ENCODE measurements around the gene PNKP.
A peak's percentile ranks its signal among the peaks of the same experiment; 100 is the strongest.

PNKP gene

DNA sequence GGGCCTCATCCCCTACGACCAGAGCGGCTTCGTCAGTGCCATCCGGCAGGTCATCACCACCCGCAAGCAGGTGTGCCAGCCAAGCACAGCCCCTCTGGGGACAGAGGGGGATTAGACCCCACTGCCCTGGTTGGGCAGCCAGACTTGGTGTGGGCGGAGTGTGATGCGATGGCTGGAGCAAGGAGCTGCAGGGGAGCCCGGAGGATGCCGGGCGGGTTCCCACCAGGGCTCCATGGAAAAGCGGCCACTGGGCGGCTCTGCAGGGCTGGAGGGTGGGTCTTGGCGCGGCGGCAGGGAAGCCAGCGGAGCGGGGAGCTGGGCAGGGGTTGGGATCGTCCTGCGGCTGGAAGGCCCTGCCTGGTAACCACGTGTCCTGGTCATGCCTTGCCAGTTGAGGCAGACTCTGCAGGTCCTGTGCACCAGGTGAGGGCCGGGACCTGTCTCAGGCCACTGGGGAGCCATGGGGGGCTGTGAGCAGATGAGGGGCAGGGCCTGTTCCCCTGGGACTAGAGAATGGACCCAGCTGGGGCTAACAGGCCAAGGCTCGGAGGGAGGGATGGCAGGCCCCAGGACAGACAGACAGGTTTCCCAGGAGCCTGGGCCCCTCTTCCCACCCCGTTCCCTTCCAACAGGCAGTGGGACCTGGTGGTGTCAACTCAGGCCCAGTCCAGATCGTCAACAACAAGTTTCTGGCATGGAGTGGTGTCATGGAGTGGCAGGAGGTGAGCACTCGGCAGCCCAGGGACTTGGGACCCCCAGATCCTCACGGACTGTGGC, 10.1 kb downstream of the PNKP start:
- DNase-seq = no peak

DNA sequence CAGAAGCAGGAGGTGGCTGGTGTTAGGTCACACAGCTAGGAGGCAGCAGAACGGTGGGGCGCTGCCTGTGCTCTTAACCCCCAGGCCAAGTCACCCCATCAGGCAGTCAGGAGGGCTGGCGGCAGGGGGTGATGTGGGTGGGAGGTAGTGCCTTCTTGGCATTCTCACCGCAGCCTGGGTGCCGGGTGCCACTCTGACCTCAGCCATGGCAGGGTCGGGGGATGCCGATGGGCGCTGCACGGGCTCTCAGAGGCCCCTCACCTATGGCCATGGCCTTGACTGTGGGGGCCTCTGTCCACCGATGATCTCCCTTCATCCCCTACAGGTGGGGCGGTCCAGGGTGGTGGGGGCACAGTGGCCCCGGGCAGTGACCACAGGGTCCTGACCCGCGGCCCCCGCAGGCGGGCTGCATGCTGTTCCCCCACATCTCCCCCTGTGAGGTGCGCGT, 10.8 kb downstream of the PNKP start:
- DNase-seq = no peak

DNA sequence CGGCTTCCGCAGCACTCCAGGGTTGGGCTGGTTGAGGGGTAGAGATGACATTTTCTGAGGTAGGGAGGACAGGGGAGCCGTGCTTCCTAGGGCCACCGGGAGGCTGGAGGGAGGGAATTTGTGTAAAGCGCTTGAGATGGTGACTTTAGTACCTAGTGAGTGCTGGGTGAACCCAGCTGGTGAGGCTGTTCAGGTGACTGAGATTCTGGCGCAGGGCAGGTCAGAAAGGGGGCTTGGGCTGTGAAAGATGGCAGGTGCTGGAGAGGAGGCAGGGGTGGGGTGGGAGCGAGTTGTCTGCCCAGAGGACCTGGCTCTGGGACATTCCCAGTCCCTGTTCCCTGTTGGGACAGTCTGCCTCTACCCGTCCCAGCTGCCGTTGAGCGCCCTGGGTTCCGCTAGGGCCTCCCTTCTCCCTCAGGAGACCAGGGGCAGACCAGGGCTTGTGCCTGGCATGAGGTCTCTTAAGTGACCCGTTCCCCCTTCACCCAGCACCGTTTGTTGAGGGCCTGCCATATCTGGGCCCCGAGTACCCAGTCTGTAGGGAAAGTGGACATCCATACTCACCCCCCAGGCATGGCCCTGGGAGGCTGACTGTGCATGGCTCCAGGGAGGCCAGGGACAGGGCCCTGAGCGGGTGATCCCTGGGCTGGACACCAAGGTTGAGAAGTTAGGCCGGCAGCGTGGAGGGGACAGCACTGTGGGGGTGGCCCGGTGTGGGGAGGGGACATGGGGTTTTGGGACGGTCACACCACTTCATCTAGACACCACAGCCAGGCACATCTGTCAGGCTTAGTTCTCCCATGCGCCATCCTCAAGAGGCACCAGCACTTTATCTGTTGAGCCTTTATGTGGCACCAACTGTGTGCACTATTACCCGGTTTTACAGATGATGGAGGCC, 11.5 kb downstream of the PNKP start:
- DNase-seq = no peak

DNA sequence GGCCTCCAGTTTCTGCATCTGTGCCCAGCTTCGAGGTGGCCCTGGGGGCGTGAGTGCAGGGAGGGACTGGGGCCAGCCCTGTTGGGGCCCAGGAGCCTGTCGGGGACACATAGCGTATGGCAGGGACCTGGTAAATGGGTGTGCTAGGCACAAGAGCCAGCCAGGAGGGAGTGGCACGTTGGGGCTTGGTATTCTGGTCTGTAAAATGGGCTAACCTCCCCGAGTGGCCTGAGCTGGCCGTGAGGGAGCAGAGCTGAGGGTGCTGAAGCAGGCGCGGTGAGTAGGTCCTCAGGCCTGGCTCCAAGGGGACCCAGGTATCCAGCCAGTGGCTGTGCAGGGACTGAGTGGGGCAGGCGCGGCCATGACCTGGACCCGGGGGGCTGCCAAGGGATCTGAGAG, 12.1 kb downstream of the PNKP start:
- DNase-seq = no peak

DNA sequence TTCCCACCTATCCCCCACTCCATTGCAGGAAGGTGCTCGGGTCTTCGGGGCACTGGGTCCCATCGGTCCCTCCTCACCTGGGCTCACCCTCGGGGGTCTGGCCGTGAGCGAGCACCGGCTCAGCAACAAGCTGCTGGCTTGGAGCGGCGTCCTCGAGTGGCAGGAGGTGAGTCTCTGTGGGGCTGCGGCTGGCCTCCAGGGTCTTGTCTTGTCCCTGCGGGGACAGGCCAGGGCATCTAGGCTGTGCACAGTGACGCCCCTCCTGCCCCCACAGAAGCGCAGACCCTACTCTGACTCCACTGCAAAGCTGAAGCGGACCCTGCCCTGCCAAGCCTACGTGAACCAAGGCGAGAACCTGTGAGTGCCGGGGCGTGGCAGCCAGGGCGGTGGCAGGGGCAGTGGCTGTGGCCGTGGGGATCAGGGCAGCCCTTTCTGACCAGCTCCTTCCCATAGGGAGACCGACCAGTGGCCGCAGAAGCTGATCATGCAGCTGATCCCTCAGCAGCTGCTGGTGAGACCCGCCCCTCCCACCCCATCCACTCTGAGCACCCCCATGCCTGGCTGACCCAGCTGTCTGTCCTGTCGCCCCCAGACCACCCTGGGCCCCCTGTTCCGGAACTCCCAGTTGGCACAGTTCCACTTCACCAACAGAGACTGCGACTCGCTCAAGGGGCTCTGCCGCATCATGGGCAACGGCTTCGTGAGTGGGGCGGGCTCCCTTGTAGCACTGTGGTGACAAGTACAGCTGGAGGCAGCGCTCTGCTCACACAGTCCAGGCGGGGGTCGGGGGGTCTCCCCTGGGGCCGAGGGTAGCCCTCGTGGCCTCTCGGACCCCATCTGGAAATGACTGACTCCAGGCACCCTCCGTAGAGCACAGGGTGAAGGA, 12.8 kb downstream of the PNKP start:
- DNase-seq = no peak

DNA sequence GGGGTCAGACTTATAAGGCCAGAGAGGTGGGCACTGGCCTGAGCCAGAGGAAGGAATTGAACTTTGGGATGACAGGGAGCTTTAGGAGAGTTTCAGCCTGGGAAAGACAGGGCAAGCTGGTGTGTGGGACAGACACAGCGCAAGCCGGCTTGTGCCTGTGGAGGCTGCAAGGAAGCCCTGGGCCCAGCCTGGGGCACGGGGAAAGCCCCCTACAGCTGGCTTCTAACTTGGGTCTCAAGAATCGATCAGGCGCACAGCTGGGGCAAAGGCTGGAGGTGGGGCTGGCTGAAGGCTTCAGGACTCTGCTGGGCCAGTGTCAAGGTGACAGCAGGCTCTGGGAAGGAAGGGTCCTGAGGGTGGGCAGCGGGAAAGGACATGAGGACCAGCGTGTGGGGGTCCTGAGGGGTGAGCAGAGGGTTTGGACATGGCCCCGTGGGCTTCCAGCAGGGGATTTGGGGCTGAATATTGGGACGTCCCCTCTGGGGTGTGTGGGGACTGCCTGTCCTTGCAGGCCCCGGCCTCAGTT, 13.5 kb downstream of the PNKP start:
- no peak for DNase-seq

DNA sequence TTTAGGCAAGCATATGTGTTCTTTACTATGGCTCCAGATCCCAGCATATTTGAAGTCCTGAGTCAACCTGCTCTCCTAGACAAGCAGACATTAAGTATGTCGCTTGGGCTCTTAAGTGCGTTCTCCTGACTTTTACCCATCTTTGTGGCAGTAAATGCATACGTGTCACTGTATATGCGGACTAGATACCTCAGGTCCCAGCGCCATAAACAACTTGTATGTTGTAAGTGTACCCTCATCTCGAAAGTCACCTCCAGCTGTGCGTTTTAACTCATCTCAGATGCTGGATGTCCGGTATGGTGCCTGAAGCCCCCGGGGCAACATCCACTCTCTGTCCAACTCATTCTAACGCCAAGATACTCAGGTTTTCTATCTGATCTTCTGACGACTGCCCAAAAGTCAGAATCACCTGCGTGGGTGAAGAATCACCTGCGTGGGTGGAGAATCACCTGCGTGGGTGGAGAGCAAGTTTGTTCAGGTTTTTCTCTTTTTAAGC, 14.7 kb downstream of the PNKP start:
- DNase-seq = no peak

DNA sequence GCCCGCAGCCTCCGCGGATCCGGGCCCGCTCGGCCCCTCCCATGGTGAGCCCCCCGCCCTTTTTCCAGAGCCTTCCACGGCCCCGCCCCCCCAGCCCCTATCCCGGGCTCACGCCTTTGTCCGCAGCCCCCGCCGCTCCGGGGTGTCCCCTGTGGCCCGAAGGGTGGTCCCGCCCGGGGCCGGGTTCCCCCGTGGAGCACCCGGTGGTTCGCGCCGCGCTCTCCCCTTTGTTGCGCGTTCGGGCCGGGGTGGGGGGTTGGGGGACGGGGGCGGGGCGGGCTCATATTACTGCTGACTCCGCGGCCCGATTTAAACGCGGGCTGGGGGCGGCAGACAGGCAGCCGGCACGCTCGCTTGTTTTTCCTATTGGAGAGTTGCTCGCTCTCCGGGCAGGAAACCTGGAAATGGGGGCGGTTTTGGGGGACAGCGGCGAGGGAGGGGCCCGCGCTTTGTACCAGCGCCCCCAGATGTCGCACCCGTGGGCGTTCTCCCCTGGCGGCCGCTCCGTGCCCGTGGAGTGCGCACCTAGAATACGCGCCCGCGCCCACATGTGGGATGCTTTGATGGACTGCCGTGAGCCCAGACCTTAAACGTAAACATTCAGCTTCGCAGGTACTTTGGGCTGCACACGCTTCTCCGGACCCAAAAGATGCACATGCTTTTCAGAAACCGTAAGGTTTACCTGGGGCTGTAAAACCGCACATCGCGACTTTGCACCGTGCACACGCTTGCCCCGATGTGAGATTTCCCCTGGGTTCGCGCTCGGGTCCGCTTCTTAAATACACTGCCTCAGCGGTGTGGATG, 15.7 kb downstream of the PNKP start:
- DNase-seq = no peak

DNA sequence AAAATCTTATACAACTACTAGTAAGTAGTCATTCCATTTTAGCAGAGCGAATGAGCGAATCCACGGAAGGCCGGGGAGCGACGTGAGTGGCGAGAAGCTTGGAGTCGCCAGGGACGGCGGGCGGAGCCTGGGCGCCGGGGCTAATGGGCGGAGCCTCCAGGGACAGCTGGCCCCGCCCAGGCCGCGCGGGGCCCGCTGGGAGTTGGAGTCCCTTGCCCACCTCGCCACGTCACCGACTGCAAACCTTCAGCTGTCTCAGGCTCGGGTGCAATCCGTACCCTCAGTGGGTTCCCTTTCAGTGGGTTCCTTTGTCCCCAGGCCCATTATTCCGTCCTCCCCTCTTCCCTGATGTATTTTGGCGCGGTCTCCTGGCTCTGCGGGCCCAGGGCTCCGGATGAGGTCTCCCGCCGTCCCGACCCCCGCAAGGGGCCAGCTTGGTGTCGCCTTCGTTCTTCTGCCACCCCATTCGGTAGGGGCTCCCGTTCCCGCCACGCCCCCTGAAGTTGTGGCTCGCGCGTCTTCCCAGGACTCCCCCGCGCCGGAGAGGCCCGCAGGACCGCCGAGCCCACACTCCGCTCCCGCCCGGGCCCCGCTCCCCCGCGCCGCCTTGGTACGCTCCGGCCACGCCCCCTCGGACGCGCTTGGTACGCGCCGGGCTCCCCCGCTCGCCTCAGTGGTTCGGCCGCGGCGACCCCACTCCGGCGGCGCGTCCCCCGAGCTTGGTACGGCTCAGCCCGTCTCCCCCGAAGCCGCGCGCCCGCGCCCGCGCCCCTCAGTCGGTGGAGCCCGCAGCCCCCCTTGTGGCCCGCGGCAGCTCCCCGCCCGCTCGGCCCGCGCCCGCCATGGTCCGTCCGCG, 16.7 kb downstream of the PNKP start, which contains the start of gene PTOV1:
Gene PTOV1 (plus strand): TSS at position 673 of the 856 bp plus-strand sequence.
- DNase-seq = peak; percentile 38

DNA sequence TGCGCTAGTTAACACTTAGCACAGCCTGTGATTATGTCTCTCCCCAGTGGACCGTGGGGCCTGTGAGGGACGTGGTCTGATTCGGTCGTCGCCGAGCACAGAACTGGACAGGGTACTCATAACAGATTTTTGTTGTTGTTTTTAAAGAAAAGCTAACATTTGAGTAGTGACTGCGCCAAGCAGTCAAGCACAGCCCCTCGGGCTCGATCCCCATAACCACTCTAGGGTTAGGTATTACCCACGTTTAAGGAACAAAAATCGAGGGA, 17.2 kb downstream of the PNKP start:
- DNase-seq = no peak

DNA sequence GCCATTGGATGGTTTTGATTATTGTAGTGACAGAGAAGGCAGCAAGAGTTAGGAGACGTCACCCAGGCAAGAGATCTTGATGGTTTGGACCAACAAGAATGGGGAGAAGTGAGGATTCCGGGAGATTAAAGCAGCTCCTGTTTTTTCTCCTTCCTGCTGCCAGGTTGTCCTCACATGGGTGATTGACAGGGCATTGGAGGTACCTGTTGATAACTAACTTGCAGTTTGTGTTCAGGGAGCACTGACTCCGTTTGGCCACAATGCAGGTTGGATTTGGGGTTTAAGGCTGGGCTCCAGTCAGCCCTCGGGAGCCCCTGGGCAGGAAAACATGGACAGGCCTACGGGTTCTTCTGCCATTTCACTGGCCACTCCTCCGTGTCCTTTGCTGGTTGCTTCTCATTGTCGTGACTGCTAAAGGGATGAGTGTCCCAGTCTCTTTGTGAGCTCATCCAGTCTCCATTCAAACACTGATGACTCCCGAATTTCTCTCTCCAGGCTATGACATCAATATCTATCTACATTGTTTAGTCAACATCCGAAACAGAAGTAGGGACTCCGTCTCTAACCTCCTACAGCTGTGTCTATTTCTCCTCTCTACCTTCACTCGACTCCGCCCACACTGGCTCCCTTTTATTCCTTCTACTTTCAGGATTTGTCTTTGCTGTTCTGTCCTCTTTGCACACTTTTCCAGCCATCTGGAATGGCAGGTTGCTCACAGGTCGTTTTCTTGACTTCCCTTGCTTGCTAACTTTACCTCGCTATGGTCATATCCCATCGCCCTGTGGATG, 17.7 kb downstream of the PNKP start:
- DNase-seq = no peak

DNA sequence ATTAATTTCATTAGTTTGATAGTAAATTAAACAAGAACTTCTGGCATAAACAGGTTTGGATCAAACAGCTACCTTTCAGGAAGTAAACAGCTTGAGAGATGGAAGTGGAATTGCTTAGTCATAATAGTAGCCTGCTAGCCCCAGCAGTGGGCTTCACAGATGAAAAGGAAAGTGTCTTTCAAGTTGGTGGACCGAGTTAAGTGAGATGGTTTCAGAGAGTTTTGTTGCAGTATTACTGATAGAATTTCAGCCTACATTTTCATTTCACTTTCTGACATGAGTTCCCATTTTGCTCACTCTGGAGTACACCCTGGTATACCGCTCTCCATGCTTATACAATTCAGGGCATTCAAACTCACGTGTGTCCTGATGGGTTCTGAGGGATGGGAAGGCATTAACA, 18.4 kb downstream of the PNKP start:
- no peak for DNase-seq

DNA sequence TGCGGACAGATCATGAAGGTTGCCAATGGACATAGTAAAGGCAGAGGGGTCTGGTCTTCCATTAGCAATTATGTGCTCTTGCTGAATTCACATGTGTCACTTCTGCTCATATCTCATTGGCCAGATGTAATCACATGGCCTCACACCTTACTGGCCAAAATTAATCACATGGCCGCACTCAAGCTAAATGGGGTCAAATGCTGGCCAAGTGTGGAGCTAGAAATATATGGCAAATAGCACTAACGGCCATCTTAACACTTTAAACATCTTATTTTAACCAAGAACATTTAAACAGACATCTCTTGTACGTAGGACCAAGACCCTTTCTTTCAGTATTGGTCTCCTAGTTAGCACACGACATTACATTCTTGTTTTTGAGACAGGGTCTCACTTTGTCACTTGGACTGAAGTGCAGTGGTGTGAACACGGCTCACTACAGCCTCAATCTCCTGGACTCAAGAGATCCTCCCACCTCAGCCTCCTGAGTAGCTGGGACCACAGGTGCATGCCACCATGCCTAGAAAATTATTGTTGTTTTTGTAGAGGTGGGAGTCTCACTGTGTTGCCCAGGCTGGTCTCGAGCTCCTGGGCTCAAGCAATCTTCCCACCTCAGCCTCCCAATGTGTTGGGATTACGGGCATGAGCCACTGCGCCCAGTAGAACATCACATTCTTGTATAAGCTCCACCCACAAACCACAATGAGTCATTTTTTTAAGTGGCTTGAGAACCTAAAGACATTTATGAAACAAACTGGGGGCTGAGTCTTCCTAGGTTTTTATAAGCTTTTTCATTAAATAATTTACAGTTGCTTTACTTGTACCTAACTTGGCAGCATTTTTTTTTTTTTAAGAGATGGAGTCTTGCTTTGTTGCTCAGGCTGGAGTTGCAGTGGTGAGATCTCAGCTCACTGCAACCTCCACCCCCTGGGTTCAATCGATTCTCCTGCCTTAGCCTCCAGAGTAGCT, 19.4 kb downstream of the PNKP start:
- DNase-seq = peak; percentile 28

DNA sequence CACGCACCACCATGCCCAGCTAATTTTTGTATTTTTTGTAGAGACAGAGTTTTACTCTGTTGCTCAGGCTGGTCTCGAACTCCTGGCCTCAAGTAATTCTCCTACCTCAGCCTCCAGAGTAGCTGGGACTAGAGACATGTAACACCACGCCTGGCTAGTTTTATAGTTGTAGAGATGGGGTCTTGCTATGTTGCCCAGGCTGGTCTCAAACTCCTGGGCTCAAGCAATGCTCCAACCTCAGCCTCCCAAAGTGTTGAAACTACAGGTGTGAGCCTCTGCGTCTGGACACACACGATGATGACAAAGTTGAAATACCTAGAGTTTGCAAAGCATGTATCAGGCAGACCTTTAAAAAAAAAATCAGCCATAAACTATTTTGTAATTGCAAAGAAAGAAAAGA, 21.0 kb downstream of the PNKP start:
- DNase-seq = no peak

DNA sequence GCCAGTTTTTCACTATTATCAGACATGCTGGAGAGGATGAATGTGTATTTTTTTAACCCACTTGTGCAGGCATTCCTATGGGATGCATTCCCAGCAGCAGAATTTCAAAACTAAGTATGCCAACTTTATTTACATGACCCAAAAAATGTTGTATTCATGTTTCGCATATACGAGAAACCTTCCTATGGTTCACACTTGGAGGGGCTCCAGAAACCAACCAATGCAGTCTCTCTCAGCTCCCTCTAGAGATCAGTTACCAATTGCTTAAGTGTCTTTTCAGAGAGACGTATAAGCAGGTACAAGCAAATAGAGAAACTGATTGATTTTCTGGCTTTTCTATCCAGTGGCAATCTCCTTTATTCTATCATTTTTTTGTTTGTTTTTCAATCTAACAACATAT, 22.0 kb downstream of the PNKP start:
- no peak for DNase-seq

DNA sequence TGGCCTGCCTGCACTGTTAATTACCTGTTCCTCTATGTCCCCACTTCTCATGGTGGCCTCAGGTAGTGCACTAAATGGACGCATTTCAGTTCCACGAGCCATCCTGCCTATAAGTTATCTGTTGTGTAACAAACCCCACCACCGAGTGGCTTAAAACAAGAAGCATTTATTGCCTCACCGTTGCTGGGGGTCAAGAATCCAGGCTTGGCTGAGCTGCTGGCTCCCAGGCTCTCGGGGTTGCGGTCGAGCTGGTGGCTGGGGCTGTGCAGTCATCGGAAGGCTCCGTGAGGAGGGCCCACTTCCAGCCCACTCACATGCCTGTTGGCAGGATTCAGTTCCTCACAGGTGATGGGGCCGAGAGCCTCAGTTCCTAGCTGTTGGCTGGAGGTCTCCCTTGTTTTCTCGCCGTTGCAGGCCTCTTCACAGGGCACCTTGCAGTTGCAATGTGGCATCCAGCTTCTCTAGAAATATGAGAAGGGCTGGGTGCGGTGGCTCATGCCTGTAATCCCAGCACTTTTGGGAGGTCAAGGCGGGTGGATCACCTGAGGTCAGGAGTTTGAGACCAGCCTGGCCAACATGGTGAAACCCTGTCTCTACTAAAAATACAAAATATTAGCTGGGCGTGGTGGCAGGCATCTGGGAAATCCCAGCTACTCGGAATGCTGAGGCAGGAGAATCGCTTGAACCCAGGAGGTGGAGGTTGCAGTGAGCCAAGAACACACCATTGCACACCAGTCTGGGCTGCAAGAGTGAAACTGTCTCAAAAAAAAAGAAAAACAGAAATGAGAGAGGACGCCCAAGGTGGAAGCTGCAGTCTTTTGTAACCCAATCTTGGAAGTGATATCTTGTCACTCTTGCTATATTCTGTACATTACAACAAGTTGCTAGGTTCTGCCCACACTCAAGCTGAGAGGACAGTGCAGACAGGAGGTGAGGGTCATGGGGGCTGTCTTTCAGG, 23.0 kb downstream of the PNKP start:
- DNase-seq = peak; percentile 31

DNA sequence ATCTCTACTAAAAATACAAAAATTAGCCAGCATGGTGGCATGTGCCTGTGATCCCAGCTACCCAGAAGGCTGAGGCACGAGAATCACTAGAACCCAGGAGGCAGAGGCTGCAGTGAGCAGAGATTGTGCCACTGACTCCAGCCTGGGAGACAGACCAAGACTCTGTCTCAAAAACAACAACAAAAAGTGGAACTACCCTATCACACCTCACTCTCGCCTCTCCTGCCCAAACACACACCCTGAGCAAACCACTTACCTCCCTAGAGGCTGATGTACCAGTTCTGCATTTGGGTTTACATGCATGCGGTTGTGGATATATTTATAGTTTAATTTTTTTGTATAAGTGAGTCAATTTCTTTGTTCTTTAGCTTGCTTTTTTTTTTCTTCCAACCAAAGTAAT, 24.1 kb downstream of the PNKP start:
- DNase-seq = no peak
